ENCODE measurements around the gene MCM5.
A peak's percentile ranks its signal among the peaks of the same experiment; 100 is the strongest.
"Not testable (repeated sequence)": the region's sequence is repeated elsewhere in the genome, so short reads cannot be mapped to it uniquely, and the experiment has no call there.

Gene MCM5

GRCh38 chr22:35399678-35400500 lies at the start of gene MCM5:
MCM5 (plus strand) TSS chr22:35400140; CDS start chr22:35400439, 299 bp downstream.
- peak; percentile 96 to 97 for DNase-seq

- DNase-seq, result peak; percentile 74 to 81
These were observed 49.1 kb upstream of the MCM5 start for GRCh38 chr22:35350539-35351503.

GRCh38 chr22:35352214-35353111 lies 47.5 kb upstream of the MCM5 start:
- DNase-seq, result peak in 1 of 2 experiments; percentile 2

- no peak for DNase-seq
These were observed 46.6 kb upstream of the MCM5 start for GRCh38 chr22:35353318-35353717.

- DNase-seq, result no peak
These were observed 45.9 kb upstream of the MCM5 start for GRCh38 chr22:35354068-35354467.

- no peak for DNase-seq
These were observed 41.9 kb upstream of the MCM5 start for GRCh38 chr22:35357883-35358621.

- no peak for DNase-seq
These were observed 40.4 kb upstream of the MCM5 start for GRCh38 chr22:35359380-35360065.

GRCh38 chr22:35361001-35361558 lies 38.9 kb upstream of the MCM5 start:
- no peak for DNase-seq

GRCh38 chr22:35363566-35364086 lies 36.3 kb upstream of the MCM5 start:
- DNase-seq, result no peak

- DNase-seq, result not testable (repeated sequence)
These were observed 35.7 kb upstream of the MCM5 start for GRCh38 chr22:35364230-35364629.

GRCh38 chr22:35367331-35367886 lies 32.5 kb upstream of the MCM5 start:
- peak; percentile 72 to 84 for DNase-seq

- no peak for DNase-seq
These were observed 31.6 kb upstream of the MCM5 start for GRCh38 chr22:35368386-35368785.

GRCh38 chr22:35369996-35370395 lies 29.9 kb upstream of the MCM5 start:
- no peak for DNase-seq

GRCh38 chr22:35373781-35374180 lies 26.2 kb upstream of the MCM5 start:
- no peak for DNase-seq

GRCh38 chr22:35375031-35375430 lies 24.9 kb upstream of the MCM5 start:
- DNase-seq, result peak; percentile 77 to 80

- DNase-seq, result no peak
These were observed 24.4 kb upstream of the MCM5 start for GRCh38 chr22:35375526-35375925.

- DNase-seq, result peak; percentile 87 to 90
These were observed 23.0 kb upstream of the MCM5 start for GRCh38 chr22:35376728-35377472.

GRCh38 chr22:35377735-35378134 lies 22.2 kb upstream of the MCM5 start:
- peak in 1 of 2 experiments; percentile 13 for DNase-seq

- no peak for DNase-seq
These were observed 21.3 kb upstream of the MCM5 start for GRCh38 chr22:35378621-35379020.
